Thyroid gland (tissue), 4 donors: ENCODE results near the gene SLCO2A1.

Experiments used
- CTCF ChIP-seq, 6 experiments: fragments of 200-600 bp in 3 of 6; fragments of 450-650 bp in 3 of 6; sonication (generic) in 3 of 6; IDR thresholded peaks; one replicate each; pipeline ENCODE4 v1.5.1; 2016 to 2019; ENCODE audit warnings: antibody characterized with exemption in 6 of 6, mild to moderate bottlenecking in 2 of 6, inconsistent platforms in 1 of 6, moderate library complexity in 1 of 6
- POLR2A ChIP-seq, 2 donors: fragments of 450-650 bp; IDR thresholded peaks; one replicate each; pipeline ENCODE4 v1.6.1; 2017; ENCODE audit warnings: antibody characterized with exemption in 2 of 2, mild to moderate bottlenecking in 2 of 2, moderate library complexity in 1 of 2

- TF ChIP-seq CTCF (IDR thresholded peaks at IDR 0.05) (no peak), POLR2A (IDR thresholded peaks at IDR 0.05) (no peak)
Measured at GRCh38 chr3:133979553-133979952, 50.2 kb downstream of the SLCO2A1 start.
